ENCODE data around the gene MIPEP. TPM values are rescaled to one million over a fixed set of nuclear protein-coding genes. Genes with fewer than 3 reads are reported as not detected.
A peak's percentile ranks its signal among the peaks of the same experiment; 100 is the strongest.

MIPEP gene
- total RNA-seq, 6 donors from 2014 or later: 14.5 to 29.3 (median 19.1) TPM

GRCh38 chr13:23842406-23842805 is 46.8 kb downstream of the MIPEP start:
- WGBS, 2 donors: 95 to 96% methylated on average over 8 of the region's 8 CpGs

GRCh38 chr13:23833733-23834611 is 55.2 kb downstream of the MIPEP start:
- TF ChIP-seq EP300 (IDR thresholded peaks at IDR 0.05) (no peak), POLR2AphosphoS5 (IDR thresholded peaks at IDR 0.05) (no peak), CTCF (IDR thresholded peaks at IDR 0.05) (no peak), POLR2A (IDR thresholded peaks at IDR 0.05) (no peak)
- peak in 1 of 2 donors; percentile 55 for DNase-seq
- Histone ChIP-seq H3K4me3 (no peak overlapping the region), H3K9me3 (no peaks in the 10 kb centered on the region), H3K27ac (no peak overlapping the region), H3K4me1 (no peaks in the 10 kb centered on the region), H3K36me3 (peaks cover 0 to 13% (median 0%) of the 10 kb centered on the region in 4 donors), H3K27me3 (no peaks in the 10 kb centered on the region)
- ATAC-seq (ENCODE audit: low FRiP score in 2 of 2): peak in 1 of 2 donors; percentile 40
- WGBS, 2 donors: 92 to 95% methylated on average over 34 to 36 of the region's 36 CpGs

More at GRCh38 chr13:23842406-23842805, 46.8 kb downstream of the MIPEP start:
- H3K4me1 ChIP-seq: no peaks in the 10 kb centered on the region
- no peak overlapping the region for H3K4me3 ChIP-seq
- no peaks in the 10 kb centered on the region for H3K9me3 ChIP-seq
- H3K36me3 ChIP-seq: peaks cover 0 to 7% (median 0%) of the 10 kb centered on the region in 4 donors
- no peak overlapping the region for H3K27ac ChIP-seq
- peak in 1 of 2 donors; percentile 27 for DNase-seq
- TF ChIP-seq EP300 (IDR thresholded peaks at IDR 0.05) (no peak), POLR2A (IDR thresholded peaks at IDR 0.05) (no peak), CTCF (IDR thresholded peaks at IDR 0.05) (no peak), POLR2AphosphoS5 (IDR thresholded peaks at IDR 0.05) (no peak)
- H3K27me3 ChIP-seq: no peaks in the 10 kb centered on the region
- ATAC-seq (ENCODE audit: low FRiP score in 2 of 2): no peak

GRCh38 chr13:23828866-23829265 is 60.3 kb downstream of the MIPEP start:
- Histone ChIP-seq H3K27me3 (no peaks in the 10 kb centered on the region), H3K36me3 (peaks cover 0 to 4% (median 1%) of the 10 kb centered on the region in 4 donors), H3K9me3 (no peaks in the 10 kb centered on the region), H3K4me1 (no peaks in the 10 kb centered on the region), H3K4me3 (no peak overlapping the region), H3K27ac (no peak overlapping the region)
- TF ChIP-seq POLR2AphosphoS5 (IDR thresholded peaks at IDR 0.05): no peak
- no peak for TF ChIP-seq CTCF (IDR thresholded peaks at IDR 0.05)
- no peak for TF ChIP-seq POLR2A (IDR thresholded peaks at IDR 0.05)
- no peak for TF ChIP-seq EP300 (IDR thresholded peaks at IDR 0.05)
- 86 to 96% methylated on average over 4 of the region's 4 CpGs for WGBS, 2 donors
- ATAC-seq (ENCODE audit: low FRiP score in 2 of 2) (no peak), DNase-seq (no peak)

GRCh38 chr13:23828086-23828485 is 61.1 kb downstream of the MIPEP start:
- Histone ChIP-seq H3K36me3 (peaks cover 0 to 7% (median 1%) of the 10 kb centered on the region in 4 donors), H3K27me3 (no peaks in the 10 kb centered on the region), H3K27ac (no peak overlapping the region), H3K4me3 (no peak overlapping the region), H3K9me3 (no peaks in the 10 kb centered on the region), H3K4me1 (no peaks in the 10 kb centered on the region)
- DNase-seq: no peak
- no peak for TF ChIP-seq POLR2AphosphoS5 (IDR thresholded peaks at IDR 0.05)
- no peak for TF ChIP-seq POLR2A (IDR thresholded peaks at IDR 0.05)
- no peak for TF ChIP-seq EP300 (IDR thresholded peaks at IDR 0.05)
- no peak for TF ChIP-seq CTCF (IDR thresholded peaks at IDR 0.05)
- WGBS, 2 donors: 66 to 72% methylated on average over 4 of the region's 4 CpGs
- no peak for ATAC-seq (ENCODE audit: low FRiP score in 2 of 2)
